ENCODE data around the gene LAT.
"Not testable (repeated sequence)": the region's sequence is repeated elsewhere in the genome, so short reads cannot be mapped to it uniquely, and the experiment has no call there.

The LAT gene

DNA sequence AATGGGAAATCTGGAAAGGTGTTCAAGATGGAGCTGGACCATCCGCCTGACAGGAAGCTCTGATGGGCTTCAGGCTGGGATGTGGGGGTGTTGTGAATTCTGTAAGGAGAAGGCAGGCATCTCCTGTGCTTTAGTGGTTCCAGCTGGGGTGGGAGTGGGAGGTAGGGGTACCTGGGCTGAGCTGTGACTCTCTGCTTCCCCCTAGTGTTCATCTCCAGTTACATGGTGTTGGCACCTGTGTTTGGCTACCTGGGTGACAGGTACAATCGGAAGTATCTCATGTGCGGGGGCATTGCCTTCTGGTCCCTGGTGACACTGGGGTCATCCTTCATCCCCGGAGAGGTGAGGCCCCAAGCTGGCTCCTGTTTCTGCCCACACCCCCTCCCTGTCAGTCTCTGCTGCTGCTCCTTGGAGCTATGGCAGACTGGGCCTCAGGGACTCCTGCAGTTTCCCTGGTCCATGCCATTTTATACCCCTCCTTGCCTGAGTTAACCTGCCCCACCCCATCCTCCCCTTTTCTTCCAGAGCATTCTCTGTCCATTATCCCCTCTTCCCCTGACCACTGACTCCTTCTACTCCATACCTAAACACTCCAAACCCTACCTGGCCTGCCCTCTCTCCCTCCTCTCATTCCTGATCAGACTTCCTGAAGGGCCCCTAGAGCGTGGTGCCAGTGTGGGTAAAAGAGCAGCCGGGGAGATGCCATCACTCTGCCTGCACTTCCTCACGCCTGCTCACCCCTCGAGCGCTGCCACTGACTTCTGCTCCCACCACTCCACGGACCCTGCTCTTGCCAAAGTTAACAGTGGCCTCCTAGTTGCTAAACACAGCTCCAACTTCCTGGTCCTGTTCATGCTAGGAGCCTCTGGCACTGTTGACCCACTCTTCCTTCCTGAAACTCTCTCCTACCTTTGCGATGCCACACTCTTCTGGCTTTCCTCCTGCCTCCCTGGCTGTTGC, 6.9 kb upstream of the LAT start:
- peak; percentile 33 for DNase-seq

DNA sequence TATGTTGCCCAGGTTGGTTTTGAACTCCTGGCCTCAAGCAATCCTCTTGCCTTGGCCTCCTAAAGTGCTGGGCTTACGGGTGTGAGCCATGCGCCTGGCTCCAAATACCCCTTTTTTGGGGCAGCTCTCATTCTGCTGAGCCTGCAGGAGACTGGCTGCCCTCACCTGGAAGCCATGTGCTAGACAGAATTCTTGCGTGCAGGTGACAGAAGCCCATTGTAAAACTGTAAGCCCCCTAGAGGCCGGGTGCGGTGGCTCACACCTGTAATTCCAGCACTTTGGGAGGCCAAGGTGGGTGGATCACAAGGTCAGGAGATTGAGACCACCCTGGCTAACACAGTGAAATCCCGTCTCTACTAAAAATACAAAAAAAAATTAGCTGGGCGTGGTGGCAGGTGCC, 4.5 kb upstream of the LAT start:
- DNase-seq: not testable (repeated sequence)

DNA sequence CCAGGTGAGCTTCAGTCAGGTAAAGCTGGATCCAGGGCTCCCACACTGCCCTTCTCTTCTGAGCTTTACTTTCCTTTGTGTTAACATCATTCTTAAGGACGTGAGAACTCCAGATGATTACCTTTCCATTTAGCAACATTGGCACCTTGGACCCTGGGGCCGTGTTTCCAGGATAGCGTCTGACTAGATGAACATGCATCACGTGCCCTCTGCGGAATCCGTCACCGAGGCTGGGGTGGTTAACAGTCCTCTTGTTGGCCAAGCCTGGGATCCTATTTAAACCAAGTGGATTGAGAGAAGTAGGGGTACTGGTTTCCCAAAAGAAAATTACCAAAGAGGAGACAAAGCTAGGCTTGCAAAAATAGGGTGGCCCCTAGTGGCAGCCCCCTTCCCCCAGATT, 3.9 kb upstream of the LAT start:
- no peak for DNase-seq

DNA sequence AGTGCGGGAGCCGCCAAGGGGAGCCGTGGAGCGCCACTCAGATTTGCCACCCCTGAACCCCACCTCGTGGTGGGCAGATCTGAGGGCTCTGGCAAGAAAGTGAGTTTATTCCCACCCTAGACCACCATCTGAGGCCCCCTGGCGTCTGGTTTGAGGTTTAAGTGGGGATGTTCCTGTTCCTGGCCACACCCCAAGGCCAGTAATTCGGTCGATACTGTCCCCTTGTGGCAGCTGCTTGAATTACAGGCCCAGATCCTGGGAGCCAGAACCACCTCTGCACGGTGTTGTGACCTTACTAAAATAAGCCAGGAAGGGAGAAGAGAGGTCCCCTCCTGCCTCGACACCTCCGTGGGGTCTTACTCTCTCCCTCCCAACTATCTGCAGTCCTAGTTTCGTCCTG, 3.3 kb upstream of the LAT start:
- DNase-seq: no peak

DNA sequence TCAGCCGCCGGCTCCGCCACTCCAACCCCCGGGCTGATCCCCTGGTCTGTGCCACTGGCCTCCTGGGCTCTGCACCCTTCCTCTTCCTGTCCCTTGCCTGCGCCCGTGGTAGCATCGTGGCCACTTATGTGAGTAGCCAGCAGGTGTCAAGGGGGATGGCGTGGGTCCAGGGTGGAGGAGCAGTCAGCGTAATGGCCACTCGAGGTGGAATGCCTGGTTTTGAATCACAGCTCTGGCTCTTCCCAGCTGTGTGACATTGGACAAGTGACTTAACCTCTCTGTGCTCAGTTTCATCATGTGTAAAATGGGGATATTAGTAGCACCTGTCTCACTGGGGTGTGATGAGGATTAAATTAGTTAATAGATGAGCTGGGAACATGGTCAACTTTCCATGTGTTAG, 2.4 kb upstream of the LAT start:
- no peak for DNase-seq

DNA sequence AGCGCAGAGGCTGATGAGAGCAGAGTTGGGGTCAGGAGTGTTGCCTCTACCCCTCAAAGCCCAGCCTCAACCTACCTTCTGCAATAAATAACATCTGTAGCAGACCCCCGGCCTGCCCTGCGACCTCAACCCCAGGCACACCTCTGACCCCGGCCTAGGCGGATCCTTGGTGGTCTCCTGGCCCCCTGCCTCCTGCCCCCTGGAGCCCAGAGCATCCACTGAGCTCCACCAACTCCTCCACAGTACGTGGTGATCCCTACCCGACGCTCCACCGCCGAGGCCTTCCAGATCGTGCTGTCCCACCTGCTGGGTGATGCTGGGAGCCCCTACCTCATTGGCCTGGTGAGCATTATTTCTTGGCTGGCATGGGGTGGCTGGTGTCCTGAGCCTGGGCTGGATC, 1.9 kb upstream of the LAT start:
- no peak for DNase-seq

DNA sequence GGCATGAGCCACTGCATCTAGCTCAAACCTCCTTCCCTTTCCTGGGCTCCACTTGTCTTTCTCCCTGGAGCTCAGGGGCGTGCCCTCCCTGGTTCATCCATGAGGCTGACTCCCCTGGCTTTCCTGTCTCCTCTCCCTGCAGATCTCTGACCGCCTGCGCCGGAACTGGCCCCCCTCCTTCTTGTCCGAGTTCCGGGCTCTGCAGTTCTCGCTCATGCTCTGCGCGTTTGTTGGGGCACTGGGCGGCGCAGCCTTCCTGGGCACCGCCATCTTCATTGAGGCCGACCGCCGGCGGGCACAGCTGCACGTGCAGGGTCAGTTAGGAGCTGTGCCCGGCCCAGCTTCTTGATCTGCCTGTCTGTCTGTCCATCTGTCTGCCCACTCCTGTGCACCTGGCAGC, 1.2 kb upstream of the LAT start:
- DNase-seq: no peak

DNA sequence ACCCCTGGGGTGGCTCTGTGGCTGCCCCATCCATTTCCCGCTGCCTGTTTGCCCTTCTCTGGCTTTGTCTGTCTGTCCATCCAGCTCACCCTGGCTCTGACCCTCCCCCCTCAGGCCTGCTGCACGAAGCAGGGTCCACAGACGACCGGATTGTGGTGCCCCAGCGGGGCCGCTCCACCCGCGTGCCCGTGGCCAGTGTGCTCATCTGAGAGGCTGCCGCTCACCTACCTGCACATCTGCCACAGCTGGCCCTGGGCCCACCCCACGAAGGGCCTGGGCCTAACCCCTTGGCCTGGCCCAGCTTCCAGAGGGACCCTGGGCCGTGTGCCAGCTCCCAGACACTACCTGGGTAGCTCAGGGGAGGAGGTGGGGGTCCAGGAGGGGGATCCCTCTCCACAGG, 761 bp upstream of the LAT start:
- DNase-seq: peak; percentile 5

DNA sequence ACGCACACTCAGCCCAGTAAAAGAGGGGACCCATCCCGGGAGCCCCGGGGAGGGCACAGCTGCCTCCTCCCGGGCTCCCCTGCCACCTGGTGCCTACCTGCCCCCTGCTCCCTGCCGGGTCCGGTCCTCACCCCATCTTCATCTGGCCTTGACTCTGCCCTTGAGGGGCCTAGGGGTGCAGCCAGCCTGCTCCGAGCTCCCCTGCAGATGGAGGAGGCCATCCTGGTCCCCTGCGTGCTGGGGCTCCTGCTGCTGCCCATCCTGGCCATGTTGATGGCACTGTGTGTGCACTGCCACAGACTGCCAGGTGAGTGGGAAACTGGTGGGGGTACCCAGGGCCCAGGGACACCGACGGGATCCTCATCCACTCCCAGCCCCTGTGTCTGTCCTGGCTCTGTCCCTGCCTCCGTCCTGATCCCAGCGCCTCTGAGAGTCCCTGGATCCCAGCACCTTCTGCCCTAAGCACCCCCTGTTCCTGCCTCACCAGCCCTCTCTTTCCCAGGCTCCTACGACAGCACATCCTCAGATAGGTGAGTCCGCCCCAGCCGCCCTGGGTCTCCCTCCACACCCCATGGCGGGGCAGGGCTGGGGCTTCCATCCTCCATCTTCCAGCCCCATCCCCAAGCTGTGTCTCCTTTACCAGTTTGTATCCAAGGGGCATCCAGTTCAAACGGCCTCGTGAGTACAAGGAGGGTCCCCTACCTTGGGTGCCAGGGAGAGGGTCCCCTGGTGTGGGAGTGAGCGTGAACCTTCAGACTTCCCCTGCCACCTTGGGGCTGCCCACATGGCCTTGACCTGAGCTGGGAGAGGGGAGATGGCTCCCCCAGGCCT, 574 bp downstream of the LAT start:
- DNase-seq: no peak

DNA sequence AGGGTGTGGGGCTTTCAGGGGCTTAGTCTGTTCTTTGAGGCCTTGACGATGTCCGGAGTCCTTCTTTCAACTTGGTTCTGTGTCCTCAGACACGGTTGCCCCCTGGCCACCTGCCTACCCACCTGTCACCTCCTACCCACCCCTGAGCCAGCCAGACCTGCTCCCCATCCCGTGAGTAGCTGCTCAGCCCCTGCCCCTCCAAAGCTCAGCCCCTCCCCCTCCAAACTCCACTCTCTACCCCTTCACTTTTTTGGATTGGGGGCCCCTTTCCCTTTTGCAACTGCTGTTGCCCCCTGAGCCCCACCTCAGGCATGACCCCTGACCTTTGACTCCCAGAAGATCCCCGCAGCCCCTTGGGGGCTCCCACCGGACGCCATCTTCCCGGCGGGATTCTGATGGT, 1.2 kb downstream of the LAT start:
- DNase-seq: no peak

DNA sequence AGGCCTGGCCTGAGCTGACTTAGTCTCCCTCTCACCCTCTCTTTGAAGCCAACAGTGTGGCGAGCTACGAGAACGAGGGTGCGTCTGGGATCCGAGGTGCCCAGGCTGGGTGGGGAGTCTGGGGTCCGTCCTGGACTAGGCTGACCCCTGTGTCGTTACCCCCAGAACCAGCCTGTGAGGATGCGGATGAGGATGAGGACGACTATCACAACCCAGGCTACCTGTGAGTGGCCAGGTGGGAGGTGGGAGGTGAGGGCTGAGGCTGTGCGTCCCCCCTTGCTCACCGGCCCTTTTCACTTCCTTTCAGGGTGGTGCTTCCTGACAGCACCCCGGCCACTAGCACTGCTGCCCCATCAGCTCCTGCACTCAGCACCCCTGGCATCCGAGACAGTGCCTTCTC, 1.6 kb downstream of the LAT start:
- no peak for DNase-seq

DNA sequence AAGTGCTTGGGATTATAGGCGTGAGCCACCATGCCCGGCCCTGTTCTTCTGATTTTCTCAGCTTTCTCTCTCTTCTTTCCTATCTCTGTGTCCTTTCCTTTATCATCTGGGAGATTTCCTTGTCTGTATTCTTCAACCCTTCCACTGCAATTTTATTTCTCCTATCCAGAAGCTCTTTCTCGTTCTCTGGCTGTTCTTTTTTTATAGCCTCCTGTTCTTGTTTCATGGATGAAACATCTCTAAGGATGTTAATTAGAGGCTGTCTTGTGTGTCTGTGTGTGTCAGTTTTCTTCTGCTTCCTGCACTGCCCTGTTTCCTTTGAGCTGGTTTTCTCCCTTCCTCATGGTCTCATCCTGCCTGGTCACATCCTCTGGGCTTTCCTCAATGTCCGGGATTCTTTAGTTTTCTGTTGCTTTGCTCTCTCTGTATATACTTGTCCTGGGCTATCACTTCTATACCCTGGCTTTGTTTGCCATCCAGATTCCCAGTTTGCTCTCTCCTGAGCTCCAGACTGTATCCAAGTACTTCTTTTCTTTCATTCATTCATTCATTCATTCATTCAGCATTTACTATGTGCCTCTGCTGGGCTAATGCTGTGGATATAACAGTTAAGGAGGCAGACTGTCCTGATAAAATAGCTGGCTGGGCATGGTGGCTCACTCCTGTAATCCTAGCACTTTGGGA, 2.5 kb downstream of the LAT start:
- no peak for DNase-seq

DNA sequence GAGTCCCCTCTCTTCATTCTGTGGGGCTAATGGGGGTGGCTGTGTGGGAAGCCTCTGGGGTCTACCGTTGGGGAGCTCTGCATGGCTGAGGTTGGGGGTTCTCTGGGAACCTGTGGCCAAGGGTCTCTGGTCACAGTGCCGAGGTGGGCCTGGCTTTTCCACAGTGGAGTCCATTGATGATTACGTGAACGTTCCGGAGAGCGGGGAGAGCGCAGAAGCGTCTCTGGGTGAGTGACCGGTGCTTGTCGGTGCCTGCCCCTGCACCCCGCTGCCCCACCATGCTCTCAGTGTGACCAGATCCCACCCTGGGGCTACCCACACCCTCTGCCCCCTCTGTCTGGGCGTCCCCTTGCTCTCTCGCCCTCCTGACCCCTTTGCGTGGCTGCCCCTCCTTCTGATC, 4.5 kb downstream of the LAT start:
- DNase-seq: no peak

DNA sequence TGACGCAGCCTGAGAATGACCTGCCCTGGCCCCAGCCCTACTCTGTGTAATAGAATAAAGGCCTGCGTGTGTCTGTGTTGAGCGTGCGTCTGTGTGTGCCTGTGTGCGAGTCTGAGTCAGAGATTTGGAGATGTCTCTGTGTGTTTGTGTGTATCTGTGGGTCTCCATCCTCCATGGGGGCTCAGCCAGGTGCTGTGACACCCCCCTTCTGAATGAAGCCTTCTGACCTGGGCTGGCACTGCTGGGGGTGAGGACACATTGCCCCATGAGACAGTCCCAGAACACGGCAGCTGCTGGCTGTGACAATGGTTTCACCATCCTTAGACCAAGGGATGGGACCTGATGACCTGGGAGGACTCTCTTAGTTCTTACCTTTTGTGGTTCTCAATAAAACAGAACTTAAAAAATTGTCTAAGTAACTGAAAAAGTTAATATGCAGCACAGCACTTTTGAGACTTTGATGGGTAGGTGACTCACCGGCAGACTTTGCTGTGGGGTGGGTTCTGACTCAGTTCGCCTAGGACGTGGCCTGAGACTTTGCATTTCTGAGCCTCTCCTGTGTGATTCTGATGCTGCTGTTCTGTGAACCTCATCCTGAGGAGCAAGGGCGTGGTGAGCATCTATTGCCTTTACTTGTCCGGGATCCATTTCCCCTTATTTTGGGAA, 5.7 kb downstream of the LAT start:
- no peak for DNase-seq

DNA sequence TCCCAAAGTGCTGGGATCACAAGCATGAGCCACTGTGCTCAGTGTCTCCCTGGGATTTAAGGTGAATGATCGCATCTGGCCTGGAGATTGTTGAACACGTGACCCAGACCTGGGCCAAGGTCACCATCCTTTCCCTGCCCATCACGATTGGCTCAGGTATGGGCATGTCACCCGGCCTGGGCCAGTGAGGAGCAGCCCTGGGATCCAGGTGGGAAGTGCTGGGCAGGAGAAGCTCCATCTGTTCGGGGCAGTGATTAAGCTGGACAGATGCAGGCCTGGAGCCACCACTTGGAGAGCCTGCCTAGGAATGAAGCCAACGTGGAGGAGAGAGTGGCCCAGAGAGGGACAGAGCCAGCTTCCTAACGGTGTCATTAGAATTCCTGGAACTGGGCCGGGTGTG, 6.8 kb downstream of the LAT start:
- DNase-seq: no peak

DNA sequence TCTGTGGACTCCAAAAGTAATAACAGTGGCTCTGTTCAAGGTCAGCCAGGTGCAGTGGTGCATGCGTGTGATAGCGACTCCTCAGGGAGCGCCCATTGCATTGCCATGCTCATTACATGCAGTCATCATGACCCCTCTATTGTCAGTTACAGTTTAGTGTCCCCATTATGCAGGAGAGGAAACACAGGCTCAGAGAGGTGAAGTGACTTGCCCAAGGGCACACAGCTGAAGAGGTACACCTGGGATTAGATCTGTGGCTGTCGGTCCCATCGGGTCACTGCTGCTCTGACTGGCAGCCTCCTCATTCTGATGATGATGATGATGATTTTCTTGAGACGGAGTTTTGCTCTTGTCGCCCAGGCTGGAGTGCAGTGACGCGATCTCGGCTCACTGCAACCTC, 7.6 kb downstream of the LAT start:
- DNase-seq: no peak

DNA sequence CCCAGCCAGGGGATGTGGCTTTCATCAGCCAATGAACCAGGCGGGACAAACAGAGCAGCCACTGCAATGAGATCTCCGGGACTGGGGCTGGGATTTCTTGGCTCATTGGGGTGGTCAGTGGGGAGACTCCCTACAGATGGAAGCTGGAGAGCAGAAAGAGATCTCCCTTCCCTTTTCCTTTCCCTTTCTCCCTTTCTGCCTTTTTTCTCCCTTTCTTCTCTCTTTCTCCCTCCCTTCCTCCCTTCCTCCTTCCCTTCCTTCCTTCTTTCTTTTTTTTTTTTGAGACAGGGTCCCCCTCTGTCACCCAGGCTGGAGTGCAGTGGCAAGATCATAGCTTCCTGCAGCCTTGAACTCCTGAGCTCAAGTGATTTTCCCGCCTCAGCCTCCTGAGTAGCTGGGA, 14.0 kb downstream of the LAT start:
- DNase-seq: no peak

DNA sequence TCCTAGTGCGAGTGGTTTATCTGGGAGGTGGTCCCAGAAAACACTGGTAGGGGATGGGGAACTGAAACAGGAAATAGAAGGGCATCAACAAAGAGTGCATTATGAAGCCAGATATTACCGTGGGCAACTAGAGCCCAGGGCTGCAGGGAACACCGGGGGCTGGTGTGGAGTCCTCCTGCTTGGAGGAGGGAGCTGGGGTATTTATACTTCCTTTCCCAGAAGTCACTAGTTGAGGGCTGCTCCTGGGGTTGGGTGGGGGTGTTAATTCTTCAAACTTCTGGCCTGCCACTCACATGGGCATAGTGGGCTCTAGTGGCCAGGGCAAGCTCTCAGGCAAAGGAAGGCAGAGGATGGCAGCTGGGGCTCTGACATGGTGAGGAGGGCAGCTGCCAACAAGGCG, 14.7 kb downstream of the LAT start:
- DNase-seq: no peak

DNA sequence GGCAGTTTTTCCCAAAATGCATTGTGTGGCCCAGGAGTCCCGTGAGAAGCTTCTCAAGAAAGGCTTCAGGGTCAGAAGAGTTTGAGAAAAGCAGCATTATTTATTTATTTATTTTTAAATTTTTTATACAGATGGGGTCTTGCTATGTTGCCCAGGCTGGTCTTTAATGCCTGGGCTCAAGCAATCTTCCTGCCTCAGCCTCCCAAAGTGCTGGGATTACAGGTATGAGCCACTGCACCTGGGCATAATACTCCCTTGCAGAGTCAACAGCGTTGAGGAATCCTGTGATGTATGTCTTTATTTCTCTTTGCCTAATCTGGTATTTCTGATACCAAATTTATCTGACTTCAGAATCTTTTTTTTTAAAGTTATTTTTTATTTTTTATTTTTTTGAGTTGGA, 15.2 kb downstream of the LAT start:
- DNase-seq: no peak

DNA sequence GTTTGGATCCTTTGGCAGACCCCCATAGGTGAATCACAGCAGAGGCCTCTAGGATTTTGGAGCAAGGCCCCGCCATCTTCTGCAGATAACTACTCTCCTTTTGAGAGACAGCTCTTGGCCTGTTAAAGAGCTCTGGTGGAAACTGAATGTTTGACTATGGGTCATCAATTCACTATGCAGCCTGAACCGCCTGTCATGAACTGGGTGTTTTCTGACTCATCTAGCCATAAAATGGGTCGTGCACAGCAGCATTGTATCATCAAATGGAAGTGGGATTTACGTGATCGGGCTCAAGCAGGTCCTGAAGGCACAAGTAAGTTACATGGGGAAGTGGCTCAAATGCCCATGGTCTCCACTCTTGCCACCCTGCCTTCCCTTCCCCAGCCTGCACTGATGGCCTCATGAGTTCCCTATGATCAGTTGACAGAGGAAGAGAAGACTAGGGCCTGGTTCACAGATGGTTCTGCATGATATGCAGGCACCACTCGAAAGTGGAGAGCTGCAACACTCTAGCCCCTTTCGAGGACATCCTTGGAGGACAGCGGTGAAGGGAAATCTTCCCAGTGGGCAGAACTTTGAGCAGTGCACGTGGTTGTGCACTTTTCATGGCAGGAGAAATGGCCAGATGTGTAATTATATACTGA, 19.8 kb downstream of the LAT start:
- not testable (repeated sequence) for DNase-seq

DNA sequence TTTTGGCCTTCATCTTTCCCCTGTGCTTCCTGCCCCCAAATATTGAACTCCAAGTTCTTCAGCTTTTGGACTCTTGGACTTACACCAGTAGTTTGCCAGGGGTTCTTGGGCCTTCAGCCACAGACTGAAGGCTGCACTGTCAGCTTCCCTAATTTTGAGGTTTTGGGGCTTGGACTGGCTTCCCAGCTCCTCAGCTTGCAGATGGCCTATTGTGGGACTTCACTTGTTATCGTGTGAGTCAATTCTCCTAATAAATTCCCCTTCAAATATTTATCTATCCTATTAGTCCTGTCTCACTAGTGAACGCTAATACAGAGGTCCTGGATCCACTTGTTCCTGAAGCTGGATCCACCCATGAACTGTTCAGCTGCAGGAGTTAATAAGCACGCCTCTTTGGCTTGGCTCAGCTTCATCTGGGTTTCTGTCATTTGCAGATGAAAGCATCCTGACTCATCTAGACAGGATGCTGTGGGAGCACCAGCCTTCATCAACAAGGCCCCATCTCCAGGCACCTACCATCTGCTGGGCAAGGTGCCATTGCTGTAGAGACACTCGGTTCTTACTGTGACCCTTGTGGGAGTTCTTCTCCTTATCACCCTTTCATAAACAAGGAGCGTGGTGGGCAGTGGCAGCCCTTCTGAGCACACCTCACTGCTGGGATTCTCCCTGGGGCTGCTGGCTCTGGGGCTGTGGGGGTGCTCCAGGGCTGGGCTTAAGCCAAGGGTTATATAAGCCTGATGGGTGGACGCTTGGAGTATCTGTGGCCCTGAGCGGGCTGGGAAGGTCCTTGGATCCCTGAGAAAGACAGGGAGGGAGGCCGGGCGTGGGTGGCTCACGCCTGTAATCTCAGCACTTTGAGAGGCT, 23.1 kb downstream of the LAT start:
- no peak for DNase-seq

All from NCI-H1105 treated with DMSO at 0.1 percent for 48 hours (cell line).